GM19395 (cell line): Measurements from ENCODE around the gene CSF1R.

Experiments used
- ATAC-seq: cut with Tn5 transposase; IDR thresholded peaks from one replicate; pipeline ENCODE4 v1.9.1; 2021; ENCODE audit warnings: mild to moderate bottlenecking, moderate library complexity; ENCODE audit not compliant: unreplicated experiment

CSF1R gene

DNA sequence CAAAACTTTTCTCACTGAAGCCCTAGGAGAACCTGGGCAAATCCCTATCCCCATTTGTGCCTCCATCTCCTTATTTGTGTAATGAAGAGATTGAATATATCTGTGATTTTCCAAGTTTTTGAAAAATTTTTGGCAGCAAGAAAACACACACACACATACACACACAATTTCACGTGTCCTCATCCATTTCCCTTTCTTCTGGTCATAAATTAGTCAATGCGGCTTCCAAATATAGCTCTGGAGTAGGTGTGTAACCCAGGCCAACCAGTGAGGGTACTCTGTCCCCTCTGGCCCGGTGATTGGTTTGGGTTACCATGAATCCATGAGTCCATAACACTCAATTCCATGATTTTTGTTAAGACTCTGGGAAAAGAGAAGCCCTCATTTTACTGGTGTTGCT lies 12.7 kb downstream of the CSF1R start:
- no peak for ATAC-seq

DNA sequence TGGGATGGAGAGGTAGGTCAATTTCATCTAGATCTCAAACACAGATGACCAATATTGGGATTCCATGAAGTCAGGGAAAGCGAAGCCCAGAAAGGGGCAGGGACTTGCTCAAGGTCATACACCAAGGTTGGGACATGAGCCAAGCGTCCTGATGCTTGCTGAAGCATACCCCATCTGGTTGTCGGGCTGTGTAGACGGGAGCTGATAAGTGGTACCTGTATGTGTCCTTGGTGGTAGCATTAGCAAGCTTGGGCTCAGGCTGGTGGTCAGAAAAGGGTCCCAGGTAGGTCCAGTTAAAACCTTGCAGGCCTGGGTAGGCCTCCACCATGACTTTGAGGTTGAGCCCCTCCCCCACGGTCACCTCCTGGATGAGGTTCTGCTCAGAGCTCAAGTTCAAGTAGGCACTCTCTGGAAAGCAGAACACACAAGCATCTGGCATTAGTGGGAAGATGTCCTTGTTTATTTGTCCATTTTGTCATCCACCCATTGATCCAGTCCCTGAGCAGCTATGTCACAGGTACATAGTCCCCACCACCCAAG lies 13.2 kb downstream of the CSF1R start:
- no peak for ATAC-seq

GRCh38 chr5:150070821-150071220 lies 15.5 kb downstream of the CSF1R start:
- no peak for ATAC-seq

DNA sequence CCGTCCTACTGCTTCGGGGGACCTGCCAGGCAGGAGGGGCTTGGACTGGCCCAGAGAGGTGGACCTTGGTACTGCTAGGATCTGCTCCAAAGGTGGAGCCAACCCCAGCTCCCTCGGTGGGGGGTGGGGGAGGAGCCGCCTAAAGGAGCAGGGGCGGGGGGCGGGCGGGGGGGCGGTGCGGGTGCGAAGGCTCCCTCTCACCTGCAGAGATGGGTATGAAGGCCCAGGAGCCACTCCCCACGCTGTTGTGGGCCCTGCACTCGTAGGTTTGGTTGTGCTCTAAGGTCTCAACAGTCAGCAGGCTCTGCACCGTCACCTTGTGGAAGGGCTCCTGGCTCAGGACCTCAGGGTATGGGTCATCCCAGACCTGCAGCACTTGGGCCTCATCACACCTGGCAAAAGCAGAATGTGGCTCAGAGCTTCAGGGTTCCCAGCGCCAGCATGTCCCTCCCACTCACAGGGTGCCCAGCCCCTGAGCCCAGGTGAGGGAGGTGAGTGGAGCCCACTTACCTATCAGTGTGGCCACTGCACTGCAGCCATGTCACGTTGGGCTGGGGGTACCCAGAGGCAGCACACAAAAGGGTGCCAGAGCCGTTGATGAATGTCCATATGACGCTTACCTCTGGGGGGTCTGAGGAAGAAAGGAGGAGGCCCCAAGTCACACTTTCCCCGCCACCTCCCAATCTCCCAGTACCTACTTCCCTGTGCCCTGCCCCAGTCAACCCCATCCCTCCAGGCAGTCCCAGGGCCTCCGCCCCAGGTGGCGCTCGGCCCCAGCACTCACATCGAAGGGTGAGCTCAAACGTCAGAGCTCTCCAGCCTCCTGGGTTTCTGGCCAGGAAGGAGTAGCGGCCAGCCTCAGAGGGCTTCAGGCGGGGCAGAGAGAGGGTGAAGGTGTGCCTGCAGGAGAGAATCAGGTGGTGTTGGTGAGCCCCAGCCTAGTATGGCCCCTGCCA lies 16.4 kb downstream of the CSF1R start:
- no peak for ATAC-seq

DNA sequence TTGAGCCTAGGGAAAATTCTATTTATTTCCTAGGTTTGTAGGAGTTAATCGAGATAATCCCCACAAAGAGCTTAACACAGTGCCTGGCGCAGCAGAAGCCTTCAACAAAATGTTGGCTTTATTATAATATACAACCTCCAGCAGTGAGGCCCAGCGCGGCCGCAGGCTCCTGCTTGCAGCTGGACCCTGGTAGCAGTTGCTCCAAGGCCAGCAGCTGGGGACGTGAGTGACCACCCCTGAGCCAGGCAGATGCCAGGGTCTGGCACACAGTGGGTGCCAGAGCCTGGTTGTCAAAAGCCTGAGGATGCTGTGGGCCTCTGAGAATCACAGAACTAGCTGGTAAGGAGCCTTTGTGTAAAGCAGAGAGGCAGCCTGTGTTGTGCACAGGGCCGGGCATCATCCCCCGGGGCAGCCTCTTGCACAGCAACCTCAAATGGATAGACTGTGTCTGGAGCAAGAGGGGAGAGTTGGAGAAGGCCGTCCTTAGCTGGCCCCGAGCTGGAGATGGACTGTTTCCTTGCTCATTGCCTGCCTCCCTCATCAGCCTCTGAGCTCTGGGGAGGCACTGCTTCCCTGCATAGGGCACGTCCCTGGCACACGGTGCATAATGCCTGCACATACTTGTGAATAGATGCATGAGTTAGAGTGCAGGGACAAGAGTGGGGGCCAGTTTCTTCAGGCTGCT lies 17.3 kb downstream of the CSF1R start:
- no peak for ATAC-seq

DNA sequence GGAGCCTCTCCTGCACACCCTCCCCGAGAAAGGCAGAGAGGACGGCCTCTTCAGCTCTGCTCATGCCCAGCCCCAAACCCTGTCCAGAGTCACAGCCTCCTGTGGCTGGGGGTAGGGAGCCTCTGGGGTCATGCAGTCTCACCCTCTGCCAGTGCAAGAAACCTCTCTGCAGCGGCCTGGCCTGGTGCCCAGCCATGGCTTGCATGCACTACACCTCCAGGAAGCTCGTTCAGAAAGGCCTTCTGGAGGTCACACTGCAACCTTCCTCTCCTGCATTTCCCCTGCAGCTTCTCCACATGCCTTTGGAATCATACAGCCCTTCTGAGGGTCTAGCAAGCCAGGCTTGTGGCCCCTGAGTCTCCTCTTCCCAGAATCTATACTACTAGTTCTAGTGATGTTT lies 17.9 kb downstream of the CSF1R start:
- no peak for ATAC-seq

DNA sequence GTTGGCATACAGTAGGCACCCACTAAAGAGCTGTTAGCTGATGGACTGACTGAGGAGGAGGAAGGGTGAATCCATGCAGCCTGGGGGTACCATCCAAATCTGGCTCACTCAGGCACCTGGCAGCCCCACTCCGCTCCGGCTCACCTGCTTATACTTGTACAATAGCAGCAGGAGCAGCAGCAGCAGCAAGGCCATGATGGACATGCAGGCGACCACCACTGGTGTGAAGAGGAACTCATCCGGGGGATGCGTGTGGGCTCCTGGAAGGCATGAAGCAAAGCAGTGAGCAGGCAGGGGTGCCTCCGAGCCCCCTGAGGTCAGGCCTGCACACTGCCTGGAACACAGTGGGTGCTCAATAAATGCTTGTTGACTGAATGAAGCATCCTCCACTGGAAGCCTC lies 18.3 kb downstream of the CSF1R start:
- no peak for ATAC-seq

DNA sequence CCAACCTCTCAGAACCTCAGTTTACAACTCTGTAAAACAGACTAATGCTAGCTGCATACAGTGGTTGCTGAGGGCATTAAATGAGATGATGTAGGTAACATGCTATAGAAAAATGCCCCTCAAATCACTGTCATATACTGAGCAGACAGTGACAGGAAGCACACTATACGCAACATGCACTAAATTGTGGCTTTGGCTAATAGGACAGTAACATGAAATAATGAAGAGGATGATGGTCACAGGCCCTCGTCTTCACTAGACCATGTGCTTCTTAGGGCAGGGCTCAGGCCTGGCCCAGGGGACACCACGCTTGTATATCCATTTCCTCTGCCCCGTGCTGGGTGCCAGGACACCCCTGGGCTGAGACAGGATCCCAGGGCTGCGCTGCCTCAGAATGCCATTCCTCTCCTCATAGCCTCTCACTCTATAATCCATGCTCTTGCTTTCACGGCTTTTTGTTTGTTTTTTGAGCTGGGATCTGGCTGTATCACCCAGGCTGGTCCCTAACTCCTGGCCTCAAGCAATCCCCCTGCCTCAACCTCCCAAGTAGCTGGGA lies 18.9 kb downstream of the CSF1R start:
- no peak for ATAC-seq

DNA sequence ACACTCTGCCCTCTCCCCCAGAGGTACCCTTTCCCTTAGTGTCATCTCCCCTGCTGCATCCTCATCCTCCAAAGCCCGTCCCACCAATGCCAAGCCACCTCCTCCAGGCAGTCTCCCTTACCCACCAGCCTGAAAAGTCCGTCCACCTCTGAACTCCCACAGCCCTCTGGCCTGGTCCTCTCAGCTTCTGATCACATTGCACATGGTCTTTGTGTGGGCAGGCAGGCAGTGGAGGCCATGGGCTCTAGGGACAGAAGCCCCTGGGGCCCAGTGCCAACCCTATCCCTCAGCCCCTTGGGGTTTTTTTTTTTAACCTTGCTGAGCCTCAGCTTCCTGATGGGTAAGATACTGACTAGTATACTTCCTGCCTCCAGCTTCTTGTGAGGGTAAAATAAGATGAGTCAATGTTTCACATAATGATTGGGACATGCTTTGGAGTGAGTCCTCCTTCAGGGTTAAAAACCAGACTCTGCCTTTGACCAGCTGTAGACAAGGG lies 19.4 kb downstream of the CSF1R start:
- ATAC-seq = no peak

- ATAC-seq = no peak
Measured at GRCh38 chr5:150066436-150066835, 19.9 kb downstream of the CSF1R start.

DNA sequence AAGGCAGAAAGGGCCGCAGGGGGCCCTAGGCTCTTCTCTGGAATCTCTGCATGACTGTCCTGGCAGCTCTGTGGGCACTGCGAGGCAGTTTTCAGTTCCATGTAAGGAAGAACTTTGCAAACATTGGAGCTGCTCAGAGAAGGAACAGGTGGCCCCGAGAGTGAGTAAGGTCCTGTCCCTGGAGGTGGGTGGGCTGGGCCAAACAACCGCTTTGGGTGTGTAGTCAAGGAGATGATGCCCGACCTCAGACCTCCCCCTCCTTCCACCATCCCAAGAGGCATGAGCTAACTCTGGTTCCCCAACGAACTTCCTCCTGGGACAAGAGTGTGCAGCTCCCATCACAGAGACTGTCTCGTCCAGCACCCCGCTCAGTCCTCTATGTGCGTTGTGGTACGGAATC lies 20.5 kb downstream of the CSF1R start:
- ATAC-seq = no peak

GRCh38 chr5:150065346-150065745 lies 21.0 kb downstream of the CSF1R start:
- no peak for ATAC-seq

- no peak for ATAC-seq
Measured at GRCh38 chr5:150064681-150065220, 21.6 kb downstream of the CSF1R start.

- ATAC-seq = no peak
Measured at GRCh38 chr5:150063638-150064037, 22.7 kb downstream of the CSF1R start.

DNA sequence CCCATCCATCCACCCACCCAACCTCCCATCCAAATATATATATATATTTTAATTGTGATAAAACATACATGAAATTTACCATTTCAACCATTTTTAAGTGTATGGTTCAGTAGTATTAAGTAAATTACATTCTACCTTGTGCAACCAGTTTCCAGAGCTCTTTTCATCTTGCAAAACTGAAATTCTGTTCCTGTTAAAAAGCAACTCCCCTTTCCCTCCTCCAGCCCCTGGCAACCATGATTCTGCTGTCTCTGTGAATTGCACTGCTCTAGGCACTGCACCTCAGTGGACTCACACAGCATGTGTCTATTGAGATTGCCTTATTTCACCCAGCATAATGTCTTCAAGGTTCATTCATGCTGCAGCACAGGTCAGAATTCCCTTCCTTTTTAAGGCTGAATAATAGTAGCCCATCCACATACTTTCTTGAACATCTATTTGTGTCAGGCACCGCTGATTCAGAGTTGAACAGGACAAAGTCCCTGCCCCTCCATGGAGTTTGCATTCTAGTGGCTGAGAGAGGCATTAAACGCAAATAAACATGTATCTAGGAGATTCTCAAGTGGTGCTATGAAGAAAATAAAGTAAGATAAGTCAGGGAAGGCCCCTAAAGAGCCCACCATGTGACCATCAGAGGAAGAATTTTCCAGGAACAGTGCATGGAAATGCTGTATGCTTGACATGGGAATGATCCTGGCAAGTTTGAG lies 24.0 kb downstream of the CSF1R start:
- ATAC-seq = no peak

- no peak for ATAC-seq
Measured at GRCh38 chr5:150061538-150061995, 24.8 kb downstream of the CSF1R start.

GRCh38 chr5:150060471-150060870 lies 25.9 kb downstream of the CSF1R start:
- no peak for ATAC-seq

- ATAC-seq = no peak
Measured at GRCh38 chr5:150059623-150060022, 26.7 kb downstream of the CSF1R start.

DNA sequence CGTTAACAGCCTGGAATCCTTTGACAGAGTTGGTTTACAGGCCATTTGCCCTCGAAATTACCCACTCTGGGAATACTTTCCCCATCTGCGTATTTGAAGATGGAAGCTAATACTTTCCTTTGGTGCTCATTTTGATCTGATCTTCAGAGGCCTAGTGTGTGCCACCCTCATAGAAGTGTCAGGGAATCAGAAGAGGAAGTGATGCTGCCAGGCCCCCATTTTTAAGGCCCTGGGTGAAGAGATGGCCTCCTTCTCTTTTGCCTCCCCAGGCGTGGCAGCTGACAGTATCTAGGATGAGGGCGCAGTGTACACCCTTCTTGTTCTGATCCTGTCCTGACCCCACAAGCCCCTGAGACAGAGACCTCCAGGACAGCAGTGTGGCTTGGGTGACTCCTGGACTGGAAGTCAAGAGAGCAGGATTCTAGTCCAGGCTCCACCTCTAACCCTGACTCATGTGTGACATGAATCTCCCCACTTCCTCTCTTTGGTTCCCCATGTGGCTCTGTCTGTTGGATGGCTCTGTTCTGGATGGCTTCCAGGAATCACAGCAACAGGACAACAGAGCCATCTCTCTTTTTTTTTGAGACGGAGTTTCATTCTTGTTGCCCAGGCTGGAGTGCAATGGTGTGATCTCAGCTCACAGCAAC lies 27.8 kb downstream of the CSF1R start:
- no peak for ATAC-seq

GRCh38 chr5:150057996-150058395 lies 28.4 kb downstream of the CSF1R start:
- no peak for ATAC-seq
